ENCODE results near the gene SOCS6. TPM values are rescaled to one million over a fixed set of nuclear protein-coding genes. Genes with fewer than 3 reads are reported as not detected.

SOCS6 gene
- total RNA-seq (37.0 and 44.1 TPM in 2 replicates), polyA plus RNA-seq (34.1 and 38.6 TPM in 2 replicates), polyA minus RNA-seq (ENCODE audit: low replicate concordance) (41.1 and 62.1 TPM in 2 replicates)
- 24.0 and 27.6 TPM in 2 replicates for polyA plus RNA-seq (2012)

- peak within 1 kb of the TSS; percentile 79 for H2AFZ ChIP-seq (ENCODE audit: low read length)
- no peaks in the 10 kb centered on the region for H4K20me1 ChIP-seq (ENCODE audit: control insufficient read depth, extremely low read depth, insufficient read depth, low read length)
- peaks cover 11% of the 10 kb centered on the region for H3K4me1 ChIP-seq (ENCODE audit: control insufficient read depth, extremely low read depth, insufficient read depth, low read length)
- H3K27me3 ChIP-seq (ENCODE audit: control insufficient read depth, insufficient read depth, low read length) = no peaks in the 10 kb centered on the region
- peaks cover 2% of the 10 kb centered on the region for H3K36me3 ChIP-seq (ENCODE audit: control insufficient read depth, insufficient read depth, low read length)
- no peak for TF ChIP-seq EZH2 (IDR thresholded peaks at IDR 0.05; ENCODE audit: low read length, missing control alignments)
- TF ChIP-seq, protein P1, sequence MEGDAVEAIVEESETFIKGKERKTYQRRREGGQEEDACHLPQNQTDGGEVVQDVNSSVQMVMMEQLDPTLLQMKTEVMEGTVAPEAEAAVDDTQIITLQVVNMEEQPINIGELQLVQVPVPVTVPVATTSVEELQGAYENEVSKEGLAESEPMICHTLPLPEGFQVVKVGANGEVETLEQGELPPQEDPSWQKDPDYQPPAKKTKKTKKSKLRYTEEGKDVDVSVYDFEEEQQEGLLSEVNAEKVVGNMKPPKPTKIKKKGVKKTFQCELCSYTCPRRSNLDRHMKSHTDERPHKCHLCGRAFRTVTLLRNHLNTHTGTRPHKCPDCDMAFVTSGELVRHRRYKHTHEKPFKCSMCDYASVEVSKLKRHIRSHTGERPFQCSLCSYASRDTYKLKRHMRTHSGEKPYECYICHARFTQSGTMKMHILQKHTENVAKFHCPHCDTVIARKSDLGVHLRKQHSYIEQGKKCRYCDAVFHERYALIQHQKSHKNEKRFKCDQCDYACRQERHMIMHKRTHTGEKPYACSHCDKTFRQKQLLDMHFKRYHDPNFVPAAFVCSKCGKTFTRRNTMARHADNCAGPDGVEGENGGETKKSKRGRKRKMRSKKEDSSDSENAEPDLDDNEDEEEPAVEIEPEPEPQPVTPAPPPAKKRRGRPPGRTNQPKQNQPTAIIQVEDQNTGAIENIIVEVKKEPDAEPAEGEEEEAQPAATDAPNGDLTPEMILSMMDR (conservative IDR thresholded peaks at IDR 0.05 in 1 of 2, IDR thresholded peaks at IDR 0.05 in 1 of 2; ENCODE audit: low read depth in 1 of 2, low read length in 2 of 2) = no peak
- H3K9me3 ChIP-seq (ENCODE audit: control insufficient read depth, insufficient read depth, low read depth, low read length) = no peaks in the 10 kb centered on the region
- H3K79me2 ChIP-seq (ENCODE audit: control insufficient read depth, insufficient read depth, low read length) = peaks cover 44% of the 10 kb centered on the region
- H3K9ac ChIP-seq (ENCODE audit: insufficient read depth, low read length) = peak within 1 kb of the TSS; percentile 85
- peak within 1 kb of the TSS; percentile 96 for H3K4me2 ChIP-seq (ENCODE audit: extremely low read depth, insufficient read depth, low read length)
- H3K27ac ChIP-seq (ENCODE audit: insufficient read depth, low read length) = peak within 1 kb of the TSS; percentile 78
- H3K4me3 ChIP-seq (replicated peaks in 1 of 4; ENCODE audit: control extremely low read depth in 1 of 4, insufficient read depth in 1 of 4, low read depth in 3 of 4, low read length in 4 of 4) = peak within 1 kb of the TSS; percentile 85 to 98 (median 94)
- DNase-seq (ENCODE audit: low read depth in 2 of 2) = peak; percentile 59 to 73
Observed at GRCh38 chr18:70288851-70289328, at the start of gene SOCS6. TSS of gene SOCS6 (plus strand) at chr18:70289045. CDS start at chr18:70324669, 35,624 bp downstream.

- no peak overlapping the region for H3K4me2 ChIP-seq (ENCODE audit: extremely low read depth, insufficient read depth, low read length)
- H4K20me1 ChIP-seq (ENCODE audit: control insufficient read depth, extremely low read depth, insufficient read depth, low read length) = no peaks in the 10 kb centered on the region
- H3K27ac ChIP-seq (ENCODE audit: insufficient read depth, low read length) = no peak overlapping the region
- TF ChIP-seq, protein P1 (conservative IDR thresholded peaks at IDR 0.05 in 1 of 2, IDR thresholded peaks at IDR 0.05 in 1 of 2; ENCODE audit: low read depth in 1 of 2, low read length in 2 of 2) = no peak
- TF ChIP-seq EZH2 (IDR thresholded peaks at IDR 0.05; ENCODE audit: low read length, missing control alignments) = no peak
- DNase-seq (ENCODE audit: low read depth in 2 of 2) = peak in 1 of 2 donors; percentile 60
- no peak overlapping the region for H3K9ac ChIP-seq (ENCODE audit: insufficient read depth, low read length)
- no peak overlapping the region for H2AFZ ChIP-seq (ENCODE audit: low read length)
- no peaks in the 10 kb centered on the region for H3K79me2 ChIP-seq (ENCODE audit: control insufficient read depth, insufficient read depth, low read length)
- no peaks in the 10 kb centered on the region for H3K36me3 ChIP-seq (ENCODE audit: control insufficient read depth, insufficient read depth, low read length)
- no peaks in the 10 kb centered on the region for H3K9me3 ChIP-seq (ENCODE audit: control insufficient read depth, insufficient read depth, low read depth, low read length)
- H3K4me3 ChIP-seq (replicated peaks in 1 of 4; ENCODE audit: control extremely low read depth in 1 of 4, insufficient read depth in 1 of 4, low read depth in 3 of 4, low read length in 4 of 4) = no peak overlapping the region
- H3K4me1 ChIP-seq (ENCODE audit: control insufficient read depth, extremely low read depth, insufficient read depth, low read length) = no peaks in the 10 kb centered on the region
- H3K27me3 ChIP-seq (ENCODE audit: control insufficient read depth, insufficient read depth, low read length) = no peaks in the 10 kb centered on the region
Observed at GRCh38 chr18:70243131-70243929, 45.5 kb upstream of the SOCS6 start.

GRCh38 chr18:70246061-70246466, 42.8 kb upstream of the SOCS6 start:
- no peaks in the 10 kb centered on the region for H3K36me3 ChIP-seq (ENCODE audit: control insufficient read depth, insufficient read depth, low read length)
- H3K79me2 ChIP-seq (ENCODE audit: control insufficient read depth, insufficient read depth, low read length) = no peaks in the 10 kb centered on the region
- H3K9me3 ChIP-seq (ENCODE audit: control insufficient read depth, insufficient read depth, low read depth, low read length) = no peaks in the 10 kb centered on the region
- no peaks in the 10 kb centered on the region for H3K27me3 ChIP-seq (ENCODE audit: control insufficient read depth, insufficient read depth, low read length)
- DNase-seq (ENCODE audit: low read depth in 2 of 2) = peak in 1 of 2 donors; percentile 11
- H2AFZ ChIP-seq (ENCODE audit: low read length) = peak overlapping the region; percentile 68
- no peak overlapping the region for H3K4me2 ChIP-seq (ENCODE audit: extremely low read depth, insufficient read depth, low read length)
- H3K27ac ChIP-seq (ENCODE audit: insufficient read depth, low read length) = no peak overlapping the region
- no peaks in the 10 kb centered on the region for H4K20me1 ChIP-seq (ENCODE audit: control insufficient read depth, extremely low read depth, insufficient read depth, low read length)
- H3K4me1 ChIP-seq (ENCODE audit: control insufficient read depth, extremely low read depth, insufficient read depth, low read length) = no peaks in the 10 kb centered on the region
- H3K9ac ChIP-seq (ENCODE audit: insufficient read depth, low read length) = no peak overlapping the region
- TF ChIP-seq, protein P1 (conservative IDR thresholded peaks at IDR 0.05 in 1 of 2, IDR thresholded peaks at IDR 0.05 in 1 of 2; ENCODE audit: low read depth in 1 of 2, low read length in 2 of 2) = no peak
- TF ChIP-seq EZH2 (IDR thresholded peaks at IDR 0.05; ENCODE audit: low read length, missing control alignments) = no peak
- no peak overlapping the region for H3K4me3 ChIP-seq (replicated peaks in 1 of 4; ENCODE audit: control extremely low read depth in 1 of 4, insufficient read depth in 1 of 4, low read depth in 3 of 4, low read length in 4 of 4)
